ENCODE results near the gene C6orf52.
"Not testable (repeated sequence)": the region's sequence is repeated elsewhere in the genome, so short reads cannot be mapped to it uniquely, and the experiment has no call there.

The C6orf52 gene

DNA sequence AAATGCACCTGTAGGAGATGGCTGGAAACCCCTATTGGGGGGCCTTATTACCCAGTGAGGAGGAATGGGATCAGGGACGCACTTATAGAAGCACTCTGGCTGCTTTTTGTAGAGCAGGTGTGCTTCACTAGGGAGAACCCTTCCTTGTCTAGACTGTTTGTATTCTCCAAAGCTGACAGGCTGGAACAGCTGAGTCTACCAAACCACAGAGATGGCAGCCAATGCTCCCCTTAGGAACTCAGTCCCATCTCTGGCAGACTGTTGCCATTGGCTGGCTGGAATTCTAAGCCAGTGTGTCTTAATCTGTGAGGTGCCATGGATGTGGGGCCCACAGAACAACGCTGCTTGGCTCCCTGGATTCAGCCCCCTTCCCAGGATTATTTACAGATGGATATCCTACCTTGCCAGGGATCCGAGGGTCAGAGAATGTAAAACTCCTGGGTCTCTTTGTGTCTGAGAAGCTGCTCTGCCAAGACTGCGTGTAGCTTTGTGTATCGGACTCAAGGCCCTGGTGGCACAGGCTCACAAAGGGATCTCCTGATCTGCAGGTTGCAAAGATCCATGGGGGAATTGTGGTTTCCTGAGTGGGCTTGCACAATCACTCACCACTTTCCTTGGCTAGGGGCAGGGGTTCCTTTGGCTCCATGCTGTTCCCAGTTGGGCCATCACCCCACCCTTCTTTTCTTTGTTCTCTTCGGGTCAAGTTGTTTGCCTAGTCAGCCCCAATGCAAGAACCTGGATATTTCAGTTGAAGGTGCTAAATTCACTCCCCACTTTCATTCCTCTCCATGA is 26.1 kb downstream of the C6orf52 start:
- no peaks in the 10 kb centered on the region for H3K4me1 ChIP-seq (ENCODE audit: low read length)

DNA sequence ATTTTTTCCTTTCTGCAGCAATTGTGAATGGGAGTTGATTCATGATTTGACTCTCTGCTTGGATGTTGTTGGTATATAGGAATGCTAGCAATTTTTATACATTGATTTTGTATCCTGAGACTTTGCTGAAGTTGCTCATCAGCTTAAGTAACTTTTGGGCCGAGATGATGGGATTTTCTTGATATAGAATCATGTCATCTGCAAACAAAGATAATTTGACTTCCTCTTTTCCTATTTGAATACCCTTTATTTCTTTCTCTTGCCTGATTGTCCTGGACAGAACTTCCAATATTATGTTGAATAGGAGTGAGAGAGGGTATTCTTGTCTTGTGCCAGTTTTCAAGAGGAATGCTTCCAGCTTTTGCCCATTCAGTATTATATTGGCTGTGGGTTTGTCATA is 28.8 kb downstream of the C6orf52 start:
- not testable (repeated sequence) for H4K20me1 ChIP-seq (ENCODE audit: insufficient read depth, low read length); H3K36me3 ChIP-seq (replicated peaks; ENCODE audit: low read depth, low read length); H3K4me2 ChIP-seq (ENCODE audit: low read length); H3K9ac ChIP-seq (ENCODE audit: low read length); H3K27ac ChIP-seq (ENCODE audit: low read length); H3K27me3 ChIP-seq (ENCODE audit: low read depth, low read length); H3K4me1 ChIP-seq (ENCODE audit: low read length); H2AFZ ChIP-seq (ENCODE audit: low read depth, low read length); H3K4me3 ChIP-seq (ENCODE audit: low read length); H3K79me2 ChIP-seq (ENCODE audit: low read length); H3K9me3 ChIP-seq (ENCODE audit: insufficient read depth, low read length)

More for the DNA sequence above, 26.1 kb downstream of the C6orf52 start:
- Histone ChIP-seq H2AFZ (ENCODE audit: low read depth, low read length) (no peak overlapping the region), H3K9ac (ENCODE audit: low read length) (no peak overlapping the region), H3K79me2 (ENCODE audit: low read length) (no peaks in the 10 kb centered on the region), H3K9me3 (ENCODE audit: insufficient read depth, low read length) (no peaks in the 10 kb centered on the region), H3K36me3 (replicated peaks; ENCODE audit: low read depth, low read length) (no peaks in the 10 kb centered on the region), H3K4me2 (ENCODE audit: low read length) (no peak overlapping the region), H3K4me3 (ENCODE audit: low read length) (no peak overlapping the region), H3K27ac (ENCODE audit: low read length) (no peak overlapping the region), H3K27me3 (ENCODE audit: low read depth, low read length) (no peaks in the 10 kb centered on the region; the same call in 1 of the 2 replicates), H4K20me1 (ENCODE audit: insufficient read depth, low read length) (no peaks in the 10 kb centered on the region)
- TF ChIP-seq, protein P1, sequence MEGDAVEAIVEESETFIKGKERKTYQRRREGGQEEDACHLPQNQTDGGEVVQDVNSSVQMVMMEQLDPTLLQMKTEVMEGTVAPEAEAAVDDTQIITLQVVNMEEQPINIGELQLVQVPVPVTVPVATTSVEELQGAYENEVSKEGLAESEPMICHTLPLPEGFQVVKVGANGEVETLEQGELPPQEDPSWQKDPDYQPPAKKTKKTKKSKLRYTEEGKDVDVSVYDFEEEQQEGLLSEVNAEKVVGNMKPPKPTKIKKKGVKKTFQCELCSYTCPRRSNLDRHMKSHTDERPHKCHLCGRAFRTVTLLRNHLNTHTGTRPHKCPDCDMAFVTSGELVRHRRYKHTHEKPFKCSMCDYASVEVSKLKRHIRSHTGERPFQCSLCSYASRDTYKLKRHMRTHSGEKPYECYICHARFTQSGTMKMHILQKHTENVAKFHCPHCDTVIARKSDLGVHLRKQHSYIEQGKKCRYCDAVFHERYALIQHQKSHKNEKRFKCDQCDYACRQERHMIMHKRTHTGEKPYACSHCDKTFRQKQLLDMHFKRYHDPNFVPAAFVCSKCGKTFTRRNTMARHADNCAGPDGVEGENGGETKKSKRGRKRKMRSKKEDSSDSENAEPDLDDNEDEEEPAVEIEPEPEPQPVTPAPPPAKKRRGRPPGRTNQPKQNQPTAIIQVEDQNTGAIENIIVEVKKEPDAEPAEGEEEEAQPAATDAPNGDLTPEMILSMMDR (IDR thresholded peaks at IDR 0.05; ENCODE audit: low read depth, low read length): no peak
- TF ChIP-seq EZH2phosphoT487 (IDR thresholded peaks at IDR 0.05; ENCODE audit: low read depth): no peak

DNA sequence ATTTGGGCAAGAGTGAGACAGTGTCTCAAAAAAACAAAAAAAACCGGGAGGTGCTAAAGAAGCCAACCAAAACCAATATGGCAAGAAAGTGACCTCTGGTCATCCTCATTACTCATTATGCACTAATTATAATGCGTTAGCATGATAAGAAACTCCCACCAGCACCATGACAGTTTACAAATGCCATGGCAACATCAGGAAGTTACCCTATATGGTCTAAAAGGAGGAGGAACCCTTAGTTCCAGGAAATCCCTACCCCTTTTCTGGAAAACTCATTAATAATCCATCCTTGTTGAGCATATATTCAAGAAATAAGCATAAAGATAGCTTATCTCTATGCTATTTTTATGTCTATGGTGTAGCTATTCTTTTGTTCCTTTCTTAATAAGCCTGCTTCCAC is 31.7 kb downstream of the C6orf52 start:
- H2AFZ ChIP-seq (ENCODE audit: low read depth, low read length): no peak overlapping the region
- H3K79me2 ChIP-seq (ENCODE audit: low read length): no peaks in the 10 kb centered on the region
- H3K4me2 ChIP-seq (ENCODE audit: low read length): no peak overlapping the region
- H3K27me3 ChIP-seq (ENCODE audit: low read depth, low read length): no peaks in the 10 kb centered on the region
- no peaks in the 10 kb centered on the region for H3K4me1 ChIP-seq (ENCODE audit: low read length)
- no peaks in the 10 kb centered on the region for H3K36me3 ChIP-seq (replicated peaks; ENCODE audit: low read depth, low read length)
- H4K20me1 ChIP-seq (ENCODE audit: insufficient read depth, low read length): no peaks in the 10 kb centered on the region
- H3K4me3 ChIP-seq (ENCODE audit: low read length): no peak overlapping the region
- H3K9me3 ChIP-seq (ENCODE audit: insufficient read depth, low read length): no peaks in the 10 kb centered on the region
- TF ChIP-seq, protein P1 (IDR thresholded peaks at IDR 0.05; ENCODE audit: low read depth, low read length): no peak
- no peak for TF ChIP-seq EZH2phosphoT487 (IDR thresholded peaks at IDR 0.05; ENCODE audit: low read depth)
- no peak overlapping the region for H3K9ac ChIP-seq (ENCODE audit: low read length)
- H3K27ac ChIP-seq (ENCODE audit: low read length): no peak overlapping the region

DNA sequence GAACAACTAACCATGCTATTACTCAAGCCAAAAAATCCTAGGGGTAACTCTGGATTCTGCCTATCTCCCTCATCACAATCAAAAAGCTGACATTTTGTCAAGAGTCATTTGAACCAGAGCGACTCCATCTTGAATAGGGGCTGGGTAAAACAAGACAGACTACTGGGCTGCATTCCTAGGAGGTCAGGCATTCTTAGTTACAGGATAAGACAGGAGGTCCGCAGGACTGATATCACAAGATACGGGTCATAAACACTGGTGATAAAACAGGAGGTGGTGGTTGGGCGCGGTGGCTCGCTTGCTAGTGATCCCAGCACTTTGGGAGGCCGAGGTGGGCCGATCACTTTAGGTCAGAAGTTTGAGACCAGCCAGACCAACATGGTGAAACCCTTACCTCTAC is 32.2 kb downstream of the C6orf52 start:
- Histone ChIP-seq H3K4me1 (ENCODE audit: low read length) (no peaks in the 10 kb centered on the region), H3K79me2 (ENCODE audit: low read length) (no peaks in the 10 kb centered on the region), H3K9ac (ENCODE audit: low read length) (no peak overlapping the region), H3K4me3 (ENCODE audit: low read length) (no peak overlapping the region), H3K27ac (ENCODE audit: low read length) (no peak overlapping the region), H3K4me2 (ENCODE audit: low read length) (no peak overlapping the region), H3K36me3 (replicated peaks; ENCODE audit: low read depth, low read length) (no peaks in the 10 kb centered on the region), H3K27me3 (ENCODE audit: low read depth, low read length) (no peaks in the 10 kb centered on the region), H2AFZ (ENCODE audit: low read depth, low read length) (no peak overlapping the region), H4K20me1 (ENCODE audit: insufficient read depth, low read length) (no peaks in the 10 kb centered on the region), H3K9me3 (ENCODE audit: insufficient read depth, low read length) (no peaks in the 10 kb centered on the region)
- TF ChIP-seq EZH2phosphoT487 (IDR thresholded peaks at IDR 0.05; ENCODE audit: low read depth): no peak
- TF ChIP-seq, protein P1 (IDR thresholded peaks at IDR 0.05; ENCODE audit: low read depth, low read length): no peak

DNA sequence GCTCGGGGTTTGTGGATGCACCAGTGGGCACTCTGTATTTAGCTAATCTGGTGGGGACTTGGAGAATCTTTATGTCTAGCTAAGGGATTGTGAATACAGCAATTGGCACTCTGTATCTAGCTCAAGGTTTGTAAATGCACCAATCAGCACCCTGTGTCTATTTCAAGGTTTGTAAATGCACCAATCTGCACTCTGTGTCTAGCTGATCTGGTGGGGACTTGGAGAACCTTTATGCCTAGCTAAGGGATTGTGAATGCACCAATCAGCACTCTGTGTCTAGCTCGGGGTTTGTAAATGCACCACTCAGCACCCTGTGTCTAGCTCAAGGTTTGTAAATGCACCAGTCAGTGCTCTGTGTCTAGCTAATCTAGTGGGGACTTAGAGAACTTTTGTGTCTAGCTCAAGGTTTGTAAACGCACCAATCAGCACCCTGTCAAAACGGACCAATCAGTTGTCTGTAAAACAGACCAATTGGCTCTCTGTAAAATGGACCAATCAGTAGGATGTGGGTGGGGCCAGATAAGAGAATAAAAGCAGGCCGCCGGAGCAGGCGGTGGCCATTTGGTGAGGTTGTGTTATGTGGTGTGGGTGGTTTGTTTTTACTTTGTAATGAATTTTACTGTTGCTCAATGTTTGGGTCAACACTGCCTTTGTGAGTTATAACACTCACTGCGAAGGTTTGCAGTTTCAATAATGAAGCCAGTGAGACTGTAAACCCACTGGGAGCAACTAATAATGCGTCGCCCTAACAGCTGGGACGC is 33.8 kb downstream of the C6orf52 start:
- not testable (repeated sequence) for H3K9me3 ChIP-seq (ENCODE audit: insufficient read depth, low read length); H3K36me3 ChIP-seq (replicated peaks; ENCODE audit: low read depth, low read length); H3K9ac ChIP-seq (ENCODE audit: low read length); H2AFZ ChIP-seq (ENCODE audit: low read depth, low read length); H3K27ac ChIP-seq (ENCODE audit: low read length); H3K4me1 ChIP-seq (ENCODE audit: low read length); H3K4me2 ChIP-seq (ENCODE audit: low read length); H3K4me3 ChIP-seq (ENCODE audit: low read length); H4K20me1 ChIP-seq (ENCODE audit: insufficient read depth, low read length); H3K79me2 ChIP-seq (ENCODE audit: low read length); H3K27me3 ChIP-seq (ENCODE audit: low read depth, low read length)

Measured in OCI-LY3 (cell line).